NCI-H1048 (cell line): ENCODE results near the gene SOD1.
"Not testable (repeated sequence)": the region's sequence is repeated elsewhere in the genome, so short reads cannot be mapped to it uniquely, and the experiment has no call there.

ENCODE experiments used
- DNase-seq: peaks from one replicate; lab custom pipeline; 2025; lab: John Stamatoyannopoulos, UW

Gene SOD1

GRCh38 chr21:31656199-31657095 is 3.0 kb upstream of the SOD1 start:
- no peak for DNase-seq

GRCh38 chr21:31658053-31658452 is 1.4 kb upstream of the SOD1 start:
- DNase-seq: no peak

GRCh38 chr21:31659286-31659535 is 282 bp upstream of the SOD1 start:
- DNase-seq: no peak

GRCh38 chr21:31660259-31660565 is 719 bp downstream of the SOD1 start:
- no peak for DNase-seq

DNA sequence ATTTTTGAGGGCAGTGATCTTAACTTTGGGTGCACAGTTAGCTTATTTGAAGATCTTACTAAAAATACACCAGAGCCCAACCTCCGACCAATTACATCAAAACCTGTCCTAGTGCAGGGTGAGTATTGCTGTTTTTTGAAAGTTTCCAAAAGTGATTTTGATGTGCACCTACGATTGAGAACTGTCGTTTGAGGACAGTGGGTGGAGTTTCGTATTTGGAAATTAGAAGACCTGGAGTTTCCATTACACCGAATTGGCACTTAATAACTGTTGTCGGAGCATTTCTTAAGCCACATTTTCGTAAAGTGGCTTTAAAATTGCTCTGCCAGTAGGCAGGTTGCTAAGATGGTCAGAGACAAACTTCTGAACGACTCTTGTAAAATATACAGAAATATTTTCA is 1.1 kb downstream of the SOD1 start:
- DNase-seq: no peak

DNA sequence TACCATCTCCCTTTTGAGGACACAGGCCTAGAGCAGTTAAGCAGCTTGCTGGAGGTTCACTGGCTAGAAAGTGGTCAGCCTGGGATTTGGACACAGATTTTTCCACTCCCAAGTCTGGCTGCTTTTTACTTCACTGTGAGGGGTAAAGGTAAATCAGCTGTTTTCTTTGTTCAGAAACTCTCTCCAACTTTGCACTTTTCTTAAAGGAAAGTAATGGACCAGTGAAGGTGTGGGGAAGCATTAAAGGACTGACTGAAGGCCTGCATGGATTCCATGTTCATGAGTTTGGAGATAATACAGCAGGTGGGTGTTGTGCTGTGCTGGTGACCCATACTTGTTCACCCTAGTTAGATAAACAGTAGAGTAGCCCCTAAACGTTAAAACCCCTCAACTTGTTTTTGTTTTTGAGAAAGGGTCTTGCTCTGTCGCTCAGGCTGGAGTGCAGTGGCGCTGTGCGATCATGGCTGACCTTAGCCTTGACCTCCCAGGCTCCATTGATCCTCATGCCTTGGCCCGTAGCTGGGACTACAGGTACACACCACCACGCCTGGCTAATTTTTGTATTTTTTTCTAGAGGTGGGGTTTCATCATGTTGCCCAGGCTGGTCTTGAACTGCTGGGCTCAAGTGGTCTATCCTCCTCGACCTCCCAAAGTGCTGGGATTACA is 4.2 kb downstream of the SOD1 start:
- no peak for DNase-seq

GRCh38 chr21:31665397-31665796 is 5.9 kb downstream of the SOD1 start:
- DNase-seq: no peak

GRCh38 chr21:31665869-31666268 is 6.4 kb downstream of the SOD1 start:
- not testable (repeated sequence) for DNase-seq

- no peak for DNase-seq
Measured at GRCh38 chr21:31666445-31667010, 7.0 kb downstream of the SOD1 start.

DNA sequence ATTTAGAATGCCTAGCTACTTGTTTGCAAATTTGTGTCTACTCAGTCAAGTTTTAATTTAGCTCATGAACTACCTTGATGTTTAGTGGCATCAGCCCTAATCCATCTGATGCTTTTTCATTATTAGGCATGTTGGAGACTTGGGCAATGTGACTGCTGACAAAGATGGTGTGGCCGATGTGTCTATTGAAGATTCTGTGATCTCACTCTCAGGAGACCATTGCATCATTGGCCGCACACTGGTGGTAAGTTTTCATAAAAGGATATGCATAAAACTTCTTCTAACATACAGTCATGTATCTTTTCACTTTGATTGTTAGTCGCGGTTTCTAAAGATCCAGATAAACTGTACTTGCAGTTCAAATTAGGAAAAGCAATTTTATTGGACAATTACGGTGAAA is 7.6 kb downstream of the SOD1 start:
- DNase-seq: no peak

GRCh38 chr21:31667639-31668038 is 8.1 kb downstream of the SOD1 start:
- no peak for DNase-seq

- no peak for DNase-seq
Measured at GRCh38 chr21:31668651-31669491, 9.4 kb downstream of the SOD1 start.

- no peak for DNase-seq
Measured at GRCh38 chr21:31670070-31670469, 10.6 kb downstream of the SOD1 start.

DNA sequence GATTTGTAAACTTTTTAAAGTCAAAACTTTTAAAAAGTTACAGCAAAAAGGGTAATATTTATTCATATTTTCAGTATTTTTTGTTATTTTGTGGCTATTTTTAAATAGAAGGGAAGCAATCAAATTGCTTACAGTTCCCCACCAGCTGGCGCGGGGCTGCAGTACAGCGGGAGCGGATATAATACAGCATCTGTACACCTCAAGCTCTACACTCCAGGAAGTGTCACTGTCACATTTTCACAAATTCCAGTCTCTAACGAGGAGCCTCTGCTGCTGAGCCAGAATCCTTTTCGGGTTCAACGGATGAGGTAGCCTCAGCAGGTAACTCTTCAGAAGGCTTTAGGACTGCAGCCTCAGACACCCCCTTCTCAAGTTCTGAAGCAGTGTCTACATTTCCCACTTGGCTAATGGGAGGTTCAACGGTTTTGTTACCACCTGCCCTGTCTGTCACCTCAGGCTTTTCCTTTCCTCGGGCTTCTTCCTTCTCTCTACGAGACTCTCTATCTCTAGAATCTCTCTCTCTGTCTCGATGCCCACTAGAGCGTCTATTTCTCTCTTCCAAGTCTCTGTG is 11.7 kb downstream of the SOD1 start:
- no peak for DNase-seq

GRCh38 chr21:31671931-31672330 is 12.4 kb downstream of the SOD1 start:
- DNase-seq: no peak

DNA sequence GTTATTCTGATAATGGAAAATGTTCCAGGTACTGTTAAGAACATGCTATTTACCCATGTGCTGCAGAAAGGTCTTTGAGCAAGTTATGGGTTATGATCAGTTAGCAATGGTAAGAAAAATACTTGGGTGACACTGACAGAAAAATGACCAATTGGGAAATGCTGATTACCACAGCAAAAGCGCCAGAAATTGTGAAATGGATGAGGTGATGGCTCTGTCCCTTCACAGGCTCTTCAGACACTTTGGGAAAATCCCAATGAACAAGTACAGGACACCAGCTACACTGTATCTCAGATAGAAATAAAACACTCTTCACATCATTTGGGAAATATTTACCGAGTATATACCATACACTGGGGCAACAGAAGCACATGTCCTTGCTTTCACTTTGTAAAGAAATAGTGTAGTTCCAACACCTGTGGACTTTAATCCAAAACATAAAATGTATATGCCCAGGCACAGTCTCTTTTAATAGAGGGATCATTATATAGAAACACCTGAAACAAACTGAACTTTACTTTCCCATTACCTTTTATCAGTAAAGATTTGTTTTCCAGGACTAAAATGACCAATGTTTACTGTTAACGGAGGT is 13.9 kb downstream of the SOD1 start:
- DNase-seq: no peak

- no peak for DNase-seq
Measured at GRCh38 chr21:31675318-31675717, 15.8 kb downstream of the SOD1 start.

GRCh38 chr21:31675960-31676359 is 16.5 kb downstream of the SOD1 start:
- no peak for DNase-seq

GRCh38 chr21:31677047-31677446 is 17.6 kb downstream of the SOD1 start:
- DNase-seq: no peak

GRCh38 chr21:31678478-31678877 is 19.0 kb downstream of the SOD1 start:
- DNase-seq: no peak

GRCh38 chr21:31682620-31683019 is 23.1 kb downstream of the SOD1 start:
- DNase-seq: no peak

- no peak for DNase-seq
Measured at GRCh38 chr21:31683029-31683428, 23.5 kb downstream of the SOD1 start.
